H1 (cell line): ENCODE results near the gene RIPOR2. TPM values are rescaled to one million over a fixed set of nuclear protein-coding genes. Genes with fewer than 3 reads are reported as not detected.

ENCODE experiments used
- CTCF ChIA-PET: fragments of 300-600 bp; sonication (Branson Sonifier 250); formaldehyde crosslinking; loops from one replicate; lab custom pipeline; 2021; ENCODE audit not compliant: partially characterized antibody; lab: Charles Lee
- POLR2A ChIA-PET: fragments of 300-600 bp; sonication (Branson Sonifier 250); formaldehyde crosslinking; loops from one replicate; lab custom pipeline; 2021; ENCODE audit warnings: inconsistent platforms; ENCODE audit not compliant: partially characterized antibody; lab: Charles Lee
- DNase-seq, 2 experiments: peaks; one replicate each; pipeline versions ENCODE4 v3.0.0 to v3.0.0-alpha.2; 2010 to 2022; ENCODE audit warnings: low spot score in 2 of 2, low read depth in 1 of 2, mixed read lengths in 1 of 2
- FAIRE-seq: peaks from 2 replicates; lab custom pipeline; 2011; peaks lifted over from hg19 to GRCh38; lab: Jason Lieb, UNC
- H2AFZ ChIP-seq: 2 replicates; pipeline ENCODE4 v1.8.1; 2012; ENCODE audit warnings: low read length, inconsistent platforms
- H2AK5ac ChIP-seq: 2 replicates; pipeline ENCODE4 v1.6.1; 2013; ENCODE audit warnings: low read depth, low read length
- H2BK120ac ChIP-seq: replicated peaks from 2 replicates; pipeline ENCODE3; 2013; ENCODE audit warnings: low read depth, low read length, inconsistent platforms
- H2BK12ac ChIP-seq: 2 replicates; pipeline ENCODE4 v1.6.1; 2013; ENCODE audit warnings: low read depth, low read length
- H2BK15ac ChIP-seq: 2 replicates; pipeline ENCODE4 v1.6.1; 2013; ENCODE audit warnings: low read length
- H2BK20ac ChIP-seq: 2 replicates; pipeline ENCODE4 v1.6.1; 2013; ENCODE audit warnings: low read length
- H2BK5ac ChIP-seq: 2 replicates; pipeline ENCODE4 v1.6.1; 2013; ENCODE audit warnings: low read depth, low read length
- H3K14ac ChIP-seq: 2 replicates; pipeline ENCODE4 v1.6.1; 2013; ENCODE audit warnings: inconsistent platforms; ENCODE audit not compliant: insufficient read length
- H3K18ac ChIP-seq: 2 replicates; pipeline ENCODE4 v1.6.1; 2013; ENCODE audit warnings: low read length; ENCODE audit errors: extremely low read depth
- H3K23ac ChIP-seq: 2 replicates; pipeline ENCODE4 v1.6.1; 2013; ENCODE audit warnings: inconsistent platforms; ENCODE audit not compliant: insufficient read length
- H3K23me2 ChIP-seq: 2 replicates; pipeline ENCODE4 v1.6.1; 2013; ENCODE audit warnings: low read depth, low read length
- H3K27ac ChIP-seq: 2 replicates; pipeline ENCODE4 v1.6.1; 2011; ENCODE audit warnings: low read depth, low read length, inconsistent platforms
- H3K27me3 ChIP-seq, 4 experiments: replicated peaks in 1 of 4; 1 replicate in 1 of 4; 2 replicates in 3 of 4; pipeline versions ENCODE4 v1.6.1 to v1.8.1; 2011 to 2013; ENCODE audit warnings: low read length in 3 of 4, mild to moderate bottlenecking in 3 of 4, inconsistent platforms in 2 of 4, mixed read lengths in 2 of 4, moderate library complexity in 1 of 4; ENCODE audit not compliant: control insufficient read depth in 3 of 4, insufficient read depth in 3 of 4; ENCODE audit errors: extremely low read depth in 1 of 4
- H3K36me3 ChIP-seq, 4 experiments: 2 replicates each; pipeline versions ENCODE4 v1.6.1 to v1.8.1; 2011 to 2013; ENCODE audit warnings: mild to moderate bottlenecking in 4 of 4, low read length in 3 of 4, moderate library complexity in 2 of 4, control low read depth in 1 of 4, inconsistent platforms in 1 of 4; ENCODE audit not compliant: insufficient read depth in 4 of 4, control insufficient read depth in 2 of 4
- H3K4ac ChIP-seq: replicated peaks from 2 replicates; pipeline ENCODE3; 2013; ENCODE audit warnings: low read length, low read depth, mixed read lengths, inconsistent platforms; ENCODE audit not compliant: insufficient read length
- H3K4me1 ChIP-seq, 4 experiments: replicated peaks in 1 of 4; 1 replicate in 1 of 4; 2 replicates in 3 of 4; pipeline versions ENCODE4 v1.6.1 to v1.8.1; 2011 to 2013; ENCODE audit warnings: low read length in 3 of 4, inconsistent platforms in 2 of 4, mixed read lengths in 1 of 4; ENCODE audit not compliant: insufficient read depth in 4 of 4, control insufficient read depth in 3 of 4
- H3K4me2 ChIP-seq, 2 experiments: 2 replicates each; pipeline versions ENCODE4 v1.6.1 to v1.8.1; 2011 to 2013; ENCODE audit warnings: low read depth in 2 of 2, low read length in 2 of 2, control low read depth in 1 of 2, inconsistent platforms in 1 of 2, mild to moderate bottlenecking in 1 of 2; ENCODE audit not compliant: insufficient read depth in 1 of 2
- H3K4me3 ChIP-seq, 4 experiments: fragments of 200-600, 300-600 bp in 1 of 4; sonication (generic), shearing (Covaris generic), sonication (Bioruptor Twin) in 1 of 4; 2 replicates each; pipeline versions ENCODE4 v1.5.1 to v1.8.1; 2011 to 2016; ENCODE audit warnings: low read length in 4 of 4, low read depth in 3 of 4, control low read depth in 2 of 4, inconsistent platforms in 2 of 4, mild to moderate bottlenecking in 2 of 4, mixed read lengths in 1 of 4, moderate library complexity in 1 of 4; ENCODE audit not compliant: insufficient read depth in 2 of 4; ENCODE audit errors: extremely low read depth in 1 of 4
- H3K56ac ChIP-seq: replicated peaks from 2 replicates; pipeline ENCODE3; 2013; ENCODE audit warnings: low read depth, mild to moderate bottlenecking, mixed read lengths, low read length, inconsistent platforms; ENCODE audit not compliant: insufficient read length
- H3K79me1 ChIP-seq: 2 replicates; pipeline ENCODE4 v1.6.1; 2013; ENCODE audit warnings: low read depth, low read length, control low read depth
- H3K79me2 ChIP-seq, 2 experiments: 2 replicates each; pipeline versions ENCODE4 v1.6.1 to v1.8.1; 2012 to 2013; ENCODE audit warnings: low read length in 2 of 2, mild to moderate bottlenecking in 2 of 2, inconsistent platforms in 1 of 2; ENCODE audit not compliant: insufficient read depth in 2 of 2, control insufficient read depth in 1 of 2
- H3K9ac ChIP-seq, 4 experiments: replicated peaks in 1 of 4; 1 replicate in 1 of 4; 2 replicates in 3 of 4; pipeline versions ENCODE4 v1.6.1 to v1.8.1; 2011 to 2013; ENCODE audit warnings: low read depth in 3 of 4, low read length in 3 of 4, control low read depth in 2 of 4, mild to moderate bottlenecking in 2 of 4, moderate library complexity in 2 of 4, inconsistent platforms in 1 of 4; ENCODE audit errors: extremely low read depth in 1 of 4
- H3K9me3 ChIP-seq, 2 experiments: 2 replicates each; pipeline versions ENCODE4 v1.6.1 to v1.8.1; 2012 to 2013; ENCODE audit warnings: mild to moderate bottlenecking in 2 of 2, moderate library complexity in 2 of 2, control low read depth in 1 of 2, inconsistent platforms in 1 of 2, low read depth in 1 of 2, low read length in 1 of 2, mixed read lengths in 1 of 2; ENCODE audit not compliant: insufficient read depth in 2 of 2
- H4K20me1 ChIP-seq, 2 experiments: replicated peaks in 1 of 2; 2 replicates each; pipeline versions ENCODE3 to v1.8.1; 2011 to 2013; ENCODE audit warnings: inconsistent platforms in 2 of 2, low read length in 2 of 2, mild to moderate bottlenecking in 1 of 2; ENCODE audit not compliant: insufficient read depth in 2 of 2, control insufficient read depth in 1 of 2
- H4K5ac ChIP-seq: 2 replicates; pipeline ENCODE4 v1.6.1; 2013; ENCODE audit warnings: low read length, low read depth, mixed read lengths, inconsistent platforms; ENCODE audit not compliant: insufficient read length
- H4K8ac ChIP-seq: 2 replicates; pipeline ENCODE4 v1.8.0; 2013; ENCODE audit warnings: mild to moderate bottlenecking, moderate library complexity, low read length, inconsistent platforms; ENCODE audit not compliant: insufficient read depth; ENCODE audit errors: extremely low read depth
- H4K91ac ChIP-seq: replicated peaks from 2 replicates; pipeline ENCODE3; 2013; ENCODE audit warnings: low read length, mixed read lengths, inconsistent platforms; ENCODE audit not compliant: insufficient read length
- BACH1 ChIP-seq: IDR thresholded peaks from 2 replicates; pipeline ENCODE4 v1.6.1; 2012; ENCODE audit warnings: low read length, improper control_type of control experiment
- CBX8 ChIP-seq: fragments of 300-800, 300-1000 bp; sonication (generic); IDR thresholded peaks from 2 replicates; pipeline ENCODE4 v1.7.1; 2016; ENCODE audit warnings: low read depth, low read length, borderline replicate concordance
- CREB1 ChIP-seq: IDR thresholded peaks from 2 replicates; pipeline ENCODE4 v1.6.1; 2012; ENCODE audit warnings: inconsistent platforms
- EGR1 ChIP-seq: IDR thresholded peaks from 2 replicates; pipeline ENCODE4 v1.6.1; 2011; ENCODE audit warnings: low read depth, low read length, borderline replicate concordance
- HDAC6 ChIP-seq: IDR thresholded peaks from one replicate; pipeline ENCODE4 v1.7.1; 2012; ENCODE audit warnings: low read depth, mild to moderate bottlenecking, inconsistent platforms, low read length, moderate library complexity
- KDM4A ChIP-seq: IDR thresholded peaks from one replicate; pipeline ENCODE4 v1.7.1; 2012; ENCODE audit warnings: low read depth, mild to moderate bottlenecking, moderate library complexity, low read length, inconsistent platforms; ENCODE audit not compliant: severe bottlenecking
- SIRT6 ChIP-seq: IDR thresholded peaks from one replicate; pipeline ENCODE4 v1.7.1; 2012; ENCODE audit warnings: low read length, inconsistent platforms
- SP1 ChIP-seq: IDR thresholded peaks from 2 replicates; pipeline ENCODE4 v1.6.1; 2011; ENCODE audit warnings: low read depth, low read length
- SUZ12 ChIP-seq: fragments of 200-600 bp; sonication (generic); IDR thresholded peaks from 2 replicates; pipeline ENCODE4 v1.6.1; 2012; ENCODE audit warnings: mild to moderate bottlenecking, inconsistent platforms, low read length, moderate library complexity, mixed read lengths
- TAF7 ChIP-seq: optimal IDR thresholded peaks from 2 replicates; pipeline ENCODE3; 2011; ENCODE audit warnings: low read depth, mild to moderate bottlenecking, inconsistent platforms, low read length, moderate library complexity, borderline replicate concordance
- TEAD4 ChIP-seq: IDR thresholded peaks from 2 replicates; pipeline ENCODE4 v1.6.1; 2012; ENCODE audit warnings: low read depth, low read length, inconsistent platforms, mixed read lengths
- YY1 ChIP-seq: IDR thresholded peaks from 2 replicates; pipeline ENCODE4 v1.6.1; 2011; ENCODE audit warnings: low read depth, mild to moderate bottlenecking, low read length
- WGBS, 2 experiments: shearing (Covaris generic) in 1 of 2; methylation state at CpG; one replicate each; pipeline versions ENCODE4 v1.1.6 to v1.1.7; 2013 to 2015; ENCODE audit warnings: low lambda C conversion rate in 2 of 2, mixed read lengths in 2 of 2, inconsistent platforms in 1 of 2, low coverage in 1 of 2, missing lambda C conversion rate in 1 of 2; ENCODE audit not compliant: insufficient replicate concordance in 2 of 2, insufficient coverage in 1 of 2, insufficient read length in 1 of 2; ENCODE audit errors: extremely low coverage in 1 of 2, missing lambda C conversion rate in 1 of 2; 5-methylcytosine and 5-hydroxymethylcytosine counted together
- polyA plus RNA-seq, 7 experiments: library from polyadenylated mRNA; depleted of rRNA in 3 of 7; stranded (reverse) in 5 of 7; unstranded in 2 of 7; fragments of >200 nt in 5 of 7; fragments of 200-250 nt in 2 of 7; gene quantifications; 1 replicate in 5 of 7; 2 replicates in 1 of 7; 4 replicates in 1 of 7; pipeline versions ENCODE4 v1.2.1 to v1.2.3, GENCODE V29; 2011 to 2013; ENCODE audit warnings: missing spikeins in 2 of 7, mixed read lengths in 2 of 7
- total RNA-seq: library from RNA; stranded (reverse); fragmentation: NEBNext Ultra II Directional; extraction: Animal tissue kit (Norgen Biotek cat#: 25700); gene quantifications from 2 replicates; pipeline ENCODE4 v1.2.1, GENCODE V29; 2021
- TF ChIP-seq, protein P1 (sequence below): IDR thresholded peaks from 2 replicates; pipeline ENCODE4 v1.6.1; 2012; ENCODE audit warnings: inconsistent platforms

The RIPOR2 gene
- total and polyA plus RNA-seq, 2 of the 8 experiments (the other 6 are each of a cell fraction or from before 2014, with no cell fraction given), result 16.7 to 45.6 TPM

DNA sequence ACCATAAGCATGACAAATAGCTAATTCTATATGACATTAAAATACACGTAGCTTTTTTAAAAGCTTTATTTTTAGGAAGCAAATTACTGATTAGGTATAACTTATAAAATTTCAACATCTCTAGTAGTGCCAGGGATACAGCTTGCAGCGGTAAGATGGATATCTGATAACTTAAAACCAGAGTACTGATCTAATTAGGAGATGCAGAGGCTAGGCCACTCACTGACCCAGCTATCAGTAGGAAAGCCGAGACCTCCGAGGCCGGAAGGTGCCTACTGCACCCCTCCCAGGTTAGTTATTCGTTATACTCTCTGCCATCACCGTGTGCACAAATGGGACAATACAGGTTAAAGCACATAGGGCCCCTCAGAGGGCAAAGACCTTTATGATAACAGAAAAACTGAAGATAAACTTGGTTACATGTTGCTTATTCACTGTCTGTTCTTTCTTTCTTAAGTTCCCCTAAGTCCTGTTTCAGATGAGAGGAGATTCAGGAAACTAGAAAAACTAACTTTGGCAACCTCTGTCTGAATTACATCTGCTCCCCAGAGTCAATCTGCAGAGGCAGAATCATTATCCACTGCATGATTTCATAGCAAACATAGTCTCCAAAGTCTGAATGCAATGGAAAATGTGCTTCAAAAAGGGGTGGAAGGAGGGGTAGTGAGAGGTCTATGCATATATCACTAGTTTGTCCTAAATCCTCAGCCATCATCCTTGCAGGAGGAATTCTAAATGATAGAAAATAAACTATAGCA, 60.8 kb downstream of the RIPOR2 start:
- Histone ChIP-seq H3K9ac (no peak overlapping the region), H4K20me1 (no peaks in the 10 kb centered on the region), H2AK5ac (no peak overlapping the region; the same call in 1 of the 2 replicates), H3K4ac (no peak overlapping the region), H2BK12ac (0 out of 2 replicates have a peak overlapping the region, but pooled peaks have one; percentile 44), H3K23me2 (peaks cover 2% of the 10 kb centered on the region; the same call in 1 of the 2 replicates), H3K56ac (no peak overlapping the region), H4K91ac (no peak overlapping the region), H3K4me1 (peaks cover 0 to 31% (median 16%) of the 10 kb centered on the region in 4 experiments; a peak in 6 of 7 replicates), H3K36me3 (peaks cover 2 to 19% (median 7%) of the 10 kb centered on the region in 4 experiments; a peak in 5 of 8 replicates), H3K9me3 (no peaks in the 10 kb centered on the region), H4K5ac (no peak overlapping the region), H2BK15ac (no peak overlapping the region), H3K27ac (no peak overlapping the region), H3K79me2 (no peaks in the 10 kb centered on the region), H3K4me3 (no peak overlapping the region), H2BK120ac (no peak overlapping the region), H3K18ac (no peak overlapping the region), H3K4me2 (no peak overlapping the region), H3K23ac (no peak overlapping the region), H4K8ac (no peak overlapping the region), H3K79me1 (no peaks in the 10 kb centered on the region), H2BK5ac (no peak overlapping the region), H3K27me3 (no peaks in the 10 kb centered on the region), H2AFZ (no peak overlapping the region), H2BK20ac (no peak overlapping the region), H3K14ac (no peak overlapping the region)
- 89% methylated on average over 7 of the region's 7 CpGs; no CpG with 5 or more reads in 1 of the 2 experiments for WGBS, 2 experiments
- DNase-seq (no peak), FAIRE-seq (no peak)
- ChIA-PET CTCF (interaction anchor here (0.8 to 6.0 kb wide), 10 partner anchors 11 to 196 kb away, joined by 3 to 35 read pairs (median 6); partner anchors contain the start of gene RIPOR2), POLR2A (interaction anchor here (0.9 kb wide), 1 partner anchor 106 kb away, joined by 3 read pairs; no protein-coding TSS in a partner anchor)
- no peak for TF ChIP-seq SP1
- no peak for TF ChIP-seq TAF7
- no peak for TF ChIP-seq EGR1
- TF ChIP-seq BACH1, result no peak
- no peak for TF ChIP-seq CREB1
- no peak for TF ChIP-seq SIRT6
- no peak for TF ChIP-seq KDM4A
- TF ChIP-seq, protein P1, sequence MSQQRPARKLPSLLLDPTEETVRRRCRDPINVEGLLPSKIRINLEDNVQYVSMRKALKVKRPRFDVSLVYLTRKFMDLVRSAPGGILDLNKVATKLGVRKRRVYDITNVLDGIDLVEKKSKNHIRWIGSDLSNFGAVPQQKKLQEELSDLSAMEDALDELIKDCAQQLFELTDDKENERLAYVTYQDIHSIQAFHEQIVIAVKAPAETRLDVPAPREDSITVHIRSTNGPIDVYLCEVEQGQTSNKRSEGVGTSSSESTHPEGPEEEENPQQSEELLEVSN, result no peak
- no peak for TF ChIP-seq TEAD4
- no peak for TF ChIP-seq YY1
- TF ChIP-seq CBX8, result no peak
- TF ChIP-seq HDAC6, result no peak
- no peak for TF ChIP-seq SUZ12
